Measurements from ENCODE around the gene WWP2.

DNA sequence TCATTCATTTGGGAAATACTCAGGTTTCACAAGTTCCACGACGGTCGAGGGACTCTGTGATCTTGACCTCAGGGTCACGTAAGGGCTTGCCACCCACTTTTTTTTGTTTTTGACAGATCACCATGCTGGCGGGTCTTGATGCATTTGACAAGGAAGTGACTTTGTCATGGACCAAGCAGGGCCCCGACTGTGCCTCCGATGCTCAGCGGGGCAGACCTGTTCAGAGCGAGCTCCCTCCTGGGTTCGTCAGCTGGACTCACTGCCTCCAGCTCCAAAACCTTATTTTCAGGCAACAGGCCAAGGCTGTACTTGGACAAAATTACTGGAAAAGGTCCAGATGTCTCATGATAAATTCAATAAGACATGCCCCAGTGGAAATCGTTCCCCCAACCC is 180.0 kb downstream of the WWP2 start:
- TF ChIP-seq, protein P1, sequence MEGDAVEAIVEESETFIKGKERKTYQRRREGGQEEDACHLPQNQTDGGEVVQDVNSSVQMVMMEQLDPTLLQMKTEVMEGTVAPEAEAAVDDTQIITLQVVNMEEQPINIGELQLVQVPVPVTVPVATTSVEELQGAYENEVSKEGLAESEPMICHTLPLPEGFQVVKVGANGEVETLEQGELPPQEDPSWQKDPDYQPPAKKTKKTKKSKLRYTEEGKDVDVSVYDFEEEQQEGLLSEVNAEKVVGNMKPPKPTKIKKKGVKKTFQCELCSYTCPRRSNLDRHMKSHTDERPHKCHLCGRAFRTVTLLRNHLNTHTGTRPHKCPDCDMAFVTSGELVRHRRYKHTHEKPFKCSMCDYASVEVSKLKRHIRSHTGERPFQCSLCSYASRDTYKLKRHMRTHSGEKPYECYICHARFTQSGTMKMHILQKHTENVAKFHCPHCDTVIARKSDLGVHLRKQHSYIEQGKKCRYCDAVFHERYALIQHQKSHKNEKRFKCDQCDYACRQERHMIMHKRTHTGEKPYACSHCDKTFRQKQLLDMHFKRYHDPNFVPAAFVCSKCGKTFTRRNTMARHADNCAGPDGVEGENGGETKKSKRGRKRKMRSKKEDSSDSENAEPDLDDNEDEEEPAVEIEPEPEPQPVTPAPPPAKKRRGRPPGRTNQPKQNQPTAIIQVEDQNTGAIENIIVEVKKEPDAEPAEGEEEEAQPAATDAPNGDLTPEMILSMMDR (IDR thresholded peaks at IDR 0.05) = no peak
- TF ChIP-seq, protein P2, sequence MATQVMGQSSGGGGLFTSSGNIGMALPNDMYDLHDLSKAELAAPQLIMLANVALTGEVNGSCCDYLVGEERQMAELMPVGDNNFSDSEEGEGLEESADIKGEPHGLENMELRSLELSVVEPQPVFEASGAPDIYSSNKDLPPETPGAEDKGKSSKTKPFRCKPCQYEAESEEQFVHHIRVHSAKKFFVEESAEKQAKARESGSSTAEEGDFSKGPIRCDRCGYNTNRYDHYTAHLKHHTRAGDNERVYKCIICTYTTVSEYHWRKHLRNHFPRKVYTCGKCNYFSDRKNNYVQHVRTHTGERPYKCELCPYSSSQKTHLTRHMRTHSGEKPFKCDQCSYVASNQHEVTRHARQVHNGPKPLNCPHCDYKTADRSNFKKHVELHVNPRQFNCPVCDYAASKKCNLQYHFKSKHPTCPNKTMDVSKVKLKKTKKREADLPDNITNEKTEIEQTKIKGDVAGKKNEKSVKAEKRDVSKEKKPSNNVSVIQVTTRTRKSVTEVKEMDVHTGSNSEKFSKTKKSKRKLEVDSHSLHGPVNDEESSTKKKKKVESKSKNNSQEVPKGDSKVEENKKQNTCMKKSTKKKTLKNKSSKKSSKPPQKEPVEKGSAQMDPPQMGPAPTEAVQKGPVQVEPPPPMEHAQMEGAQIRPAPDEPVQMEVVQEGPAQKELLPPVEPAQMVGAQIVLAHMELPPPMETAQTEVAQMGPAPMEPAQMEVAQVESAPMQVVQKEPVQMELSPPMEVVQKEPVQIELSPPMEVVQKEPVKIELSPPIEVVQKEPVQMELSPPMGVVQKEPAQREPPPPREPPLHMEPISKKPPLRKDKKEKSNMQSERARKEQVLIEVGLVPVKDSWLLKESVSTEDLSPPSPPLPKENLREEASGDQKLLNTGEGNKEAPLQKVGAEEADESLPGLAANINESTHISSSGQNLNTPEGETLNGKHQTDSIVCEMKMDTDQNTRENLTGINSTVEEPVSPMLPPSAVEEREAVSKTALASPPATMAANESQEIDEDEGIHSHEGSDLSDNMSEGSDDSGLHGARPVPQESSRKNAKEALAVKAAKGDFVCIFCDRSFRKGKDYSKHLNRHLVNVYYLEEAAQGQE (IDR thresholded peaks at IDR 0.05; ENCODE audit: insufficient read depth in 1 of 2, low read depth in 2 of 2, low read length in 1 of 2) = no peak
- TF ChIP-seq POLR2AphosphoS5 (IDR thresholded peaks at IDR 0.05; ENCODE audit: low read depth, low read length) = no peak
